ENCODE measurements around the gene PDX1.

GRCh38 chr13:27961227-27962085 lies 41.7 kb downstream of the PDX1 start:
- no peak for TF ChIP-seq CTCF (conservative IDR thresholded peaks at IDR 0.05)
- TF ChIP-seq ZFX (IDR thresholded peaks at IDR 0.05), result no peak
